MM.1S (cell line): ENCODE data around the gene LRIG3.

ENCODE experiments used
- CTCF ChIP-seq: fragments of 300-600 bp; sonication (generic); IDR thresholded peaks from 2 replicates; pipeline ENCODE4 v1.5.1; 2016; ENCODE audit warnings: antibody characterized with exemption, low read length, mixed read lengths
- EZH2 ChIP-seq: fragments of 300-600 bp; sonication (generic); optimal IDR thresholded peaks from 2 replicates; pipeline ENCODE3; 2017; ENCODE audit warnings: low read depth, mild to moderate bottlenecking, antibody characterized with exemption, low read length, mixed read lengths
- EZH2phosphoT487 ChIP-seq: fragments of 300-600 bp; sonication (generic); IDR thresholded peaks from 2 replicates; pipeline ENCODE4 v1.6.1; 2018; ENCODE audit warnings: antibody characterized with exemption, low read length

GRCh38 chr12:58922849-58923248, 2.5 kb upstream of the LRIG3 start:
- TF ChIP-seq CTCF (no peak), EZH2phosphoT487 (no peak), EZH2 (no peak)
